ENCODE data around the gene CEBPZ.
A peak's percentile ranks its signal among the peaks of the same experiment; 100 is the strongest.
"Not testable (repeated sequence)": the region's sequence is repeated elsewhere in the genome, so short reads cannot be mapped to it uniquely, and the experiment has no call there.

Gene CEBPZ

DNA sequence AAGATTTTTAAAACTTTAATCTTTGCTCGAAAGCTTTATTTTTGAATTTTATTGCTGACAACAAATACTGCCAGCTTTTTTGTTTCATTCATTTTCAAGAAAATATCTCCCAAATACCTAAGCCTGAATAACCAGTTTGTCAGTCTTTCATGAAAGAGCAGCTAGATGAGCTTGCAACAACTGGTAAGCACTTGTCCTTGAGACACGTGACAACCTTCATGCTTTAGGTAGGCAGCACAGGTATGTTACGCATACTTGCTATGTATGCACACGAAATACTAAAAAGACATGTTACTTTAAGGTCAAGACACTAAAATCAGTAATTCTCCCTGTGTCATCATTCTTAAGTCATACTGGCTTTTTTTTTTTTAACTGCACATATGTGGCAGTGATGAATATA lies 12.3 kb downstream of the CEBPZ start:
- no peak for DNase-seq

DNA sequence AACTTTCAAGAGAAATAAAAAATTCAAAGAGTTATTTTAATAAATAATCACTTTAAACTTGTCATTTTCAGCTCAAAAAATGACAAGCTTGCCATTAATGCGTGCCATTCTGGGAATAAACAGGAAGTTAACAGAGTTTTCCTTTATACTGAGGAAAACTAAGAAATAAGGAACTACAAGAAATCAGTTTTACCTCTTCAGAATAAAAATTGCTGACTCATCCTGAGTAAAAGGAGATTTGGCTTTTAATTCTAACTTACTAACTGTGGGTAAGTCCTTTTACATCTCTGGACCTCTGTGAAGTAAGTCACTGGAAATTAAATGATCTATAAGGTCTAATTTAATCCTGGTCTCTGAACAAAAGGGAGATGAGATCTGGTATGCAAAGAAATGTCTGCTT lies 16.1 kb downstream of the CEBPZ start:
- DNase-seq, result no peak

DNA sequence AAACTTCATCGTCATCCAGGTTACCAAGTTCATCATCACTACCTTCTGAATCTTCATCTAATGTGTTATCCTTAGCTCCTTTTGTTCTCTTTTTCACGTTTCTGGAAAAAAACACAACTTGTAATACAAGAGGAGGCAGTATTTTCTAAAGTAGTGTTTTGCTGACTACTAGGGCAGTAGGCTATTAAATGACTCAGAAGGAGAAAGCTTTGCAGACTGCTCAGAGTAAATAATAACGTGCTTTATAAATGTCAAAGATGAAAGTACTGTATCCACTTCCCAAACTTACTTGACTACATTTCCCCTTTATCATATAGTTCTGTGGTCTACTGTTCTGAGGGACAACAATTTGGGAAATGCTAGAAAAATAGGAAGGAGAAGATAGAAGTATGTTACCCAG lies 19.5 kb downstream of the CEBPZ start:
- DNase-seq, result no peak

DNA sequence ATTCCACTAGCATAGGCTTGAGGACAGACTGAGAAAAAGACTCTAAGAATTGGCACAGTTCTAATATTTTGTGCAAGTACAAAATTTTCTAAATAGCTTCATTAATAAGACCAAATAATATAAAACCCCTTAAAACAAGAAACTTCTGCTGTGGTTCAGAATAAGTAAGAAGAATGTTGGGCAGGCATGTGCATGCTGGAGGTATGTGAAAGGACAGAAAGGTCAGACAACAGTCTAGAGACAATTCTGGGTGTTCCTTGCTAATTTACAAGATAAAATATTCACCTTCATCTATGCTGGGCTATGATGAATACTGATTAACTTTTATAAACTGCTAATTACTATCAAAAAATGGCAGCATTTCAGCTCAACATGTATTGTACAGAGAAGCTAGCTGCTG lies 20.2 kb downstream of the CEBPZ start:
- no peak for DNase-seq

DNA sequence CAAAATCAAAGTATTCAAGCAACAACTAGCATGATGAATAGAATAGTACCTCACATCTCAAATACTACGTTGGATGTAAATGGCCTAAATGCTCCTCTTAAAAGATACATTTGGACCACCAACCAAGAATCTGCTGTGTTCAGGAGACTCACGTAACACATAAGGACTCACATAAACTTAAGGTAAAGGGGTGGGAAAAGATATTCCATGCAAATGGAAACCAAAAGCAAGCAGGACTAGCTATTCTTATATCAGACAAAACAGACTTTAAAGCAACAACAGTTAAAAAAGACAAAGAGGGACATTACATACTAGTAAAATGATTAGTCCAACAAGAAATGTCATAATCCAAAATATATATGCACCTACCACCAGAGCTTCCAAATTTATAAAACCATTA lies 24.6 kb downstream of the CEBPZ start:
- not testable (repeated sequence) for DNase-seq

DNA sequence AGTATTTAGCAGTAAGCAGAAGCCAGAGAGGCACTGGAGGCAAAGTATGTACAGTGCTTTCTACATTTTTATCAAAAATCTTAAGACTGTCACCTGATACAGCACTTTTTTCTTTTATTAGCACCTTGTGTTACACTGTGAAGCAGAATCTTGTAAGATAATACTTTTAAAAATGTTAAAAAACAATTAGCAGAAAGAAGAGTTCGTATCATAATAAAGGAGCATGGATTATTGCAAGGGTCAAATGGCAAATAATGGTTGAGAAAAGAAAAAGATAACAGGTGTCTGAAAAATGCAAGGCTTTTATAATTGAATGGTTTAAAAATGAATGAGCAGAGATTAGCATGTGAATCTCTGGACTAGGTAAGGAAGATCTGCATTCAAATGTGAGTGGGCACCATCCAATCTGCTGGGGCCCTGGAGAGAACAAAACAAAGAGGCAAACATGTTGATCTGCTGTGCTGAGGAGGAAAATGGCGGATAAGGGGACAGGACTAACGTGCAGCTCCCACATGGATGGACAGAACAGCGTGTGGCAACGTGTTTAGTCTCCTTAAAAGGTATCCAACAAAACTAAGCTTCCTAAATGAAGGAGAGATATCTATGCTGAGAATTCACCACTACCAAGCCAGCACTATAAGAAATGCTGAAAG lies 25.6 kb downstream of the CEBPZ start:
- no peak for DNase-seq

DNA sequence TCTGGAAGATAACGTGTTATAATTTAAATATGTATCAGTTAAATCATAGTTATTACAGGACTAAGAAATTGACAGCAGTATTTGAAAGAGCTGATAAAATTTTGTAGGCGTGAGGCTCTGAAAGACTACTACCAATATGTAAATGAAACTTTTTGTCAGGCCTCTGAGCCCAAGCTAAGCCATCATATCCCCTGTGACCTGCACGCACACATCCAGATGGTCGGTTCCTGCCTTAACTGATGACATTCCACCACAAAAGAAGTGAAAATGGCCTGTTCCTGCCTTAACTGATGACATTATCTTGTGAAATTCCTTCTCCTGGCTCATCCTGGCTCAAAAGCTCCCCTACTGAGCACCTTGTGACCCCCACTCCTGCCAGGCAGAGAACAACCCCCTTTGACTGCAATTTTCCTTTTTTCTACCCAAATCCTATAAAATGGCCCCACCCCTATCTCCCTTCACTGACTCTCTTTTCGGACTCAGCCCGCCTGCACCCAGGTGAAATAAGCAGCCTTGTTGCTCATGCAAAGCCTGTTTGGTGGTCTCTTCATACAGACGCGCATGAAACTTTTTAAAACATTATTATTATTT lies 26.2 kb downstream of the CEBPZ start:
- not testable (repeated sequence) for DNase-seq

DNA sequence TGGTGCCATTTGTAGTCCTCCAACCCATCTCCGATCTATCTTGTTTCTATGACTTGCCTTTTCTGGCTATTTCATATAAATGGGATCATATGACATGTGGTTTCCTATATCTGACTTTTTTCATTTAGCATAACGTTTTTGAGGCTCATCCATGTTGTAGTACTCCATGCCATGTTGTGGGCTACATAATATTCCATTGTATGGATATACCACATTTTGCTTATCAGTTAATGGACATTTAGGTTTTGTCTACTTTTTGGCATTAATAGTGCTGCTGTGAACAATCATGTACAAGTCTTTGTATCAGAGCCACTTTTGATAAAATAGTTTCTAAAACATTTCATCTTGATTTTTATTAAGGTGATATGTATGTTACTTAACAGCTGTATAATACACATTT lies 27.7 kb downstream of the CEBPZ start:
- DNase-seq, result no peak

DNA sequence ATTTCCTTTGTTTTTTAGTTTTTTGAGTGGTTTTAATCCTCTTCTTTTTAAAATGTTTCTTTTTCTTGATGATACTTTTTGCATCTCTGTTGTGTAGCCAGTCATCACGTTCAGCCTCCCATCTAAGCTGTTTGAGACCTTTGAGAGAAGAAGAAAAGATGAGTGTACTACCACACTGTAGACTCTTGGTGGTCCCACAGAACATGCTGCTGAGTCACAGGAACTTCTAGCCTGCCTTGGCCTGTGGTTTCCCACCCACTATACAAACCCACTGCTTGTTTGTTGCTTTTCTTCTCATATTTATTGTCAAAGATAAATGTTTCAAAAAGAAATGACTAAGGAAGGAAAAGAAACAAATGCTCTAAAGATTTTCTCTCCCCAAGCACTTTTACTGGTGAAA lies 29.6 kb downstream of the CEBPZ start:
- no peak for DNase-seq

DNA sequence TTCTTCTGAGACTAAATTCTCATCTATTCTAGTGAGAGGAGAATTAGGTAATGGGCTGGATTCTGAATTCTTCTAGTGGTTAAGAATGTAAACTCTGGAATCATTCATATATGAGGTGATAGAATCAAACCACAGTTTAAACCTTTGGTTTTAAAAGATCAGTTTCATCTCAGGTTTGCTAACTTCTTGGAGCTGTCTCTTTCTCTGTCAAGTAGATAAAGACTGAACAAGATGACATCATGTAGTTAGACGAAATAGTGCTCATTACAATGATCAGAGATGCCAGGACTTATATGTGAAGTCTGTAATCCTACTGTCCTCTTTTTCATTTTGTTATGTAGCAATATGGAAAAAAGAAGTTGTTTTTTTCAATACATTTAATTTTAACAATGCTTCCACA lies 30.2 kb downstream of the CEBPZ start:
- DNase-seq, result no peak

DNA sequence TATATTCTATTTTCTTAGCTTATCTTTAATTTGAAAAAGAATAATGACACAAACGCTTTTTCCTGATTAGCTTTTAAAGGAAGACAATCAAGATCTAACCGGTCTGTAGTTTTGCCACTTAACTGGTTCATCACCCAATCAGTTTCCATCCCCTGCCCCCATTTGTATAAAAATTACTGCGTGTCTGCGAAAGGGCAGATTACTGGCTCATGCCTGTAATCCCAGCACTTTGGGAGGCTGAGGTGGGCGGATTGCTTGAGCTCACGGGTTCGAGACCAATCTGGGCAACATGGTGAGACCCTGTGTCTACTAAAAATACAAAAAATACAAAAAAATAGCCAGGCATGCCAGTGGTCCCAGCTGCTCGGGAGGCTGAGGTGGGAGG lies 32.7 kb downstream of the CEBPZ start:
- no peak for DNase-seq

DNA sequence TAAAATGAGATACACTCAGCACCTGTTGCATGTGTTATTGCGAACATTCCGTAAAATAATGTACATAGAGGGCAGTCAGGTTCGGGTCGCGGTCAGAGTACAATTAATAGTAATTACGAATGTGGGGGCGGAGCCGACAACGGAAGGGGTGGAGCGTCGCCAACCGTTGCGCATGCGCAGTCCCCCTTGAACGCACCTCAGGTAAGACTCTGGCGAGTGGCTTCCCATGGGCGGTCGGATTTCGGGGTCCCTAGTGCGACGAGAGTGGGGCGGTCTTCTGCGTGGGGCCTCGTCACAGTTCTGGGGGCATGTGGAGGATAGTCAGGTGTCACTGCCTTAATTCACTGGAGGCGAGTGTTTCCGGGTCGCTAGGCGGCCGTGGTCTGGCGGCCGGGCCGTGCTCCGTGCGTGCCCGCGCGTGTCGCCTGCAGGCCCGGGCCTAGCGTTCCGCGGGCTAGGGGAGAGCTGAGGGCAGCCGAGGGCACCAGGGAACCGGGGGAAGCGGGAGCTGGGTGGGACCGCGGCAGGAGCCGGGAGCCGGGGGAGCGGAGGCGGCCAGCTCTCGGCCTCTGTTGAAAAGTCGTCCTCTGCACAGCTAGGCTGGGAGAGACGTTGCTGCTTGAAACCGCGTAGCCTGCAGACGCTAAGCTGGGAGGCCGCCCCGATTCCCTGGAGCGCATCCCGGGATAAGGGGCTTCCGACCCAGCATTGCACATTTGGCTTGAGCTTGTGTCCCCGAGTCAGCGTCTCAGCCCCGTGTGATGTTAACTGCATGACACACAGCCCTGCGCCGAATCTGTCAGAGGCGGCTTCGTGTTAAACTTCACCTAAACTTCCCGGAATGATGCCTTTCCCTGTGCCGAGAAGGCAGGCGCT lies 34.8 kb downstream of the CEBPZ start, which contains the start of gene CEBPZOS:
CEBPZOS (plus strand) TSS at position 177 of the 876 bp plus-strand sequence. CDS start 3,209 bp downstream, outside the sequence.
- peak; percentile 20 for DNase-seq

DNA sequence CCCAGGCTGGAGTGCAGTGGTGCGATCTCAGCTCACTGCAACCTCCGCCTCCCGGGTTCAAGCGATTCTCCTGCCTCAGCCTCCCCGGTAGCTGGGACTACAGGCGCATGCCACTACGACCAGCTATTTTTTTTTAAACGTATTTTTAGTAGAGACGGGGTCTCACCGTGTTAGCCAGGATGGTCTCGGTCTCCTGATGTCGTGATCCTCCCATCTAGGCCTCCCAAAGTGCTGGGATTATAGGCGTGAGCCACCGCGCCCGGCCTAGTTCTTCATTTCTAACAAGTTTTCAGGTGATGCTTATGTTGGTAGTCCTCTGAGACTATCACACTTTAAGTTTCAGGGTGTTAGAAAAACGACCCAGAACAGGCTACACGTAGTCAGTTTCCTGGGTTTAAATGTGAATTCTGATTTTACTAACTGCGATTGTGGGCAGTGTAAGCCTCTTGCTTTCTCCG lies 35.5 kb downstream of the CEBPZ start:
- DNase-seq, result not testable (repeated sequence)

DNA sequence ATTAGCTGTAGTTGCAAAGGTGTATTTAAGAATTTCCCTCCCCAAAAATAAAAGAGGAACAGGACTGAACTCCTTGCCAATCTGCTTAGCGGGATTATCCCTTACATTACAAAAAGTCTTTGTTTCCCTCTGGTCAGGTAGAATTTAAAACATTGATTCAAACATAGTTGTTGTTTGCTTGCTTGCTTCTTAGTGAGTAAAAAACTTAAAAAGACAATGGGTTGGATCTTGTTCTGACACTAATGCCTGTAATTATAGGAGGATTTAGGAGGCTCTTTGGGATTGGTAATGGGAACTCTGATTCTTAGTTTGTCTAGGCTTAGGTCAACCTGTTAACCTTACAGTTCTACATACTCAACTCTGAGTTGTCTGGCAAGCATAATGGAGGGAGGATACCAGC lies 38.8 kb downstream of the CEBPZ start:
- no peak for DNase-seq

DNA sequence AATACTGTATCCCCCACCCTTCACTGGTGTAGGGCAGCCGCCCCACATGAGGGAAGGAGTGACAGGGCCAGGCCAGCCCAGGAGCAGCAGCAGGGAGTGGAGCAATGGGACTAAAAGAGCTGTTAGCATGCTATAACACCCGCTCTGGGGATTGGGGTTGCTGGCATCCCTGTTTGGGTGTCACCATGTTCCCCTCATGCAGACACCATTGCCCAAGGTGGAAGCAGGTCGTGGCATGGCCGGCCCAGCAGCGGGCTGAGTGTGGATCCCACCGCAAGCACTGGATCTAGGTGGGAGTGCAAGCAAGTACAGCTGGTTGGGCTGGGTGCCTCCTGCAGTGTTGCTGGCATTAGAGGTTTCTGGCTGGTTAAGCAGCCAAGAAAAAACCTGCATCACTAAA lies 39.6 kb downstream of the CEBPZ start:
- DNase-seq, result no peak

DNA sequence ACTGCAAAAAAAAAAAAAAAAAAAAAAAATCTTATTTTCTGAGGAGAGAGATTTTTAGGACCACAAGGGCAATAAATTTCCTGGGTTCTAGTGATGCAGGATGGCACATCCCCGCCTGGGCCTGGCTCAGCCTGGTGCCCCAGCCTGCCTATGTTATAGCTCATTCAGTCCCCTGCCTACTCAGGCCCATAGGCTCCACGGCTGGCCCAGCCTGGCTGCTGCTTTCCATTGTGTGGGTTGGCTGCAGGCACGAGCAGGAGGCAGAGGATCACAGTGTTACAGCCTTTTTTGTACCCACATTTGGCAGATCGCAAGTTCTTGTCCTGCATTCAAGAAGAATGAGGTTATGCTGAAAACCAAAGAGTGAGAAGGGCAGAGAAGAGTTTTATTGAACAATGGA lies 40.1 kb downstream of the CEBPZ start:
- DNase-seq, result no peak

DNA sequence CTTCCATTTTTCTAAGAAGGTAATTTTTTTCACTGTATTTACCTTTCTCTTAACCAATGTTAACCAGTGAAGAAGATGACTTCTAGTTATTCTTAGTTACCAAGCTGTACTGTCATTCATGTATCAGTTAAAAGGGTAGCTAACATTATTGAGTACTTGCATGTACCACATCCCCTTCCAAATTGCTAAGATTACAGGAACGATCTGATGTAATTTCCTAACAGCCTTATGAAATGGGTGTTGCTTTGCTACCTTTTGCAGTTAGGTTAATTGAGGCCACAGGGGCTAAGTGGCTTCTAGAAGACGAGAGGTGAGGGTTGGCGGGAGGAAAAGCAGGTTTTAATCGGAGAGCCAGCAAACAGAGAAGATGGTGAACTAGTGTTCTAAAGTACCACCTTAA lies 41.1 kb downstream of the CEBPZ start:
- no peak for DNase-seq

DNA sequence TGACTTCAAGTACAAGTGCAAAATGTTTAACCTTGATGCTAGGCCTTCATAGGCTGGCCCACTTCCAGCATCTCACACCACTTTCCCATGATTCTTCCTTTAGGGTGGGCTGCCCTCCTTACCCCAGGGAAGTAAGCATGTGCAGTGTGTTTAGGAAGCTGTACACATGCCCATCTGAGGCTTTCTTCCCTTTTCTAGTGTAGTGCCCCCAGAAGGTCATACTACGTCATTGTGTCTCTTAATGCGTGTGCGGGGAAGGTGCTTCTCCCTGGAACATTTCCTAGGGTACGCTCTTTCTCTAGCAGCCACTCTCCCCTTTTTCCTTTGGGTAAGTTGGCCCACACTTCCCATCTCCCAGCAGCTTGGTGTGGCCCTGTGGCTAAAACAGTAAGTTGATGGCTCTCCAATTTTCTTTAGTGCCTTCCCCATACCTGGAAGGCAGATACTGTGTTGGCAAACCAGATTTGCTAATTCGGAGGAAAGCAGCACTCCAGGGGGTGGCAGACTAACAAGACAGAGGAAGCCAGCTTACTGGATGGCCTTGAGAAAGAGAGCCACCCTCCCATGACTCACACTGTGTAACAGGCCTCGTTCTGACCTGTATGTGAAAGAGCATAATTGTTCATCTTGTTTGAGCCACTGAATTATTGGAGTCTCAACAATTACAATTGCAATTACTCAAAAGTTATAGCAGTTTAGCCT lies 41.8 kb downstream of the CEBPZ start:
- no peak for DNase-seq

DNA sequence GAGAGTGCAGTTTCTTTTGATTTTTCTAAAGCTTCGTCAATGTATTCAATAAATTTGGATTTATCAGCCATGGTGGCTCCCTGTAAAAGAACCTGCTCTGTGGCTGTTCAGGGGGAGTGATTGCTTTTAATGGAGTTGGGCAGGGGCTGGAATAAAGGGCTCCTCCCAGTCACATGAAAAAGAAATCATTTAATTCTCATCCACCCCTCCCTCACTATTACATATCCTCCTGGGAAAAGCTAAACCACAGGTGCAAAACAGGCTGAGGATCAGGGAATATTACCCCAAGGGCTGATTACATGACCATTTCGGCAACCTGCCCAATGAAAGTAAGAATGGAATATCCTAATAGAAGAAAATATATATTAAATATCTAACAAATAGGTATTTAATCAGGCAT lies 42.8 kb downstream of the CEBPZ start, which contains the start of gene SULT6B1:
SULT6B1 (minus strand) TSS at position 101 of the 400 bp plus-strand sequence; CDS start at position 71, 30 bp downstream.
- DNase-seq, result no peak

DNA sequence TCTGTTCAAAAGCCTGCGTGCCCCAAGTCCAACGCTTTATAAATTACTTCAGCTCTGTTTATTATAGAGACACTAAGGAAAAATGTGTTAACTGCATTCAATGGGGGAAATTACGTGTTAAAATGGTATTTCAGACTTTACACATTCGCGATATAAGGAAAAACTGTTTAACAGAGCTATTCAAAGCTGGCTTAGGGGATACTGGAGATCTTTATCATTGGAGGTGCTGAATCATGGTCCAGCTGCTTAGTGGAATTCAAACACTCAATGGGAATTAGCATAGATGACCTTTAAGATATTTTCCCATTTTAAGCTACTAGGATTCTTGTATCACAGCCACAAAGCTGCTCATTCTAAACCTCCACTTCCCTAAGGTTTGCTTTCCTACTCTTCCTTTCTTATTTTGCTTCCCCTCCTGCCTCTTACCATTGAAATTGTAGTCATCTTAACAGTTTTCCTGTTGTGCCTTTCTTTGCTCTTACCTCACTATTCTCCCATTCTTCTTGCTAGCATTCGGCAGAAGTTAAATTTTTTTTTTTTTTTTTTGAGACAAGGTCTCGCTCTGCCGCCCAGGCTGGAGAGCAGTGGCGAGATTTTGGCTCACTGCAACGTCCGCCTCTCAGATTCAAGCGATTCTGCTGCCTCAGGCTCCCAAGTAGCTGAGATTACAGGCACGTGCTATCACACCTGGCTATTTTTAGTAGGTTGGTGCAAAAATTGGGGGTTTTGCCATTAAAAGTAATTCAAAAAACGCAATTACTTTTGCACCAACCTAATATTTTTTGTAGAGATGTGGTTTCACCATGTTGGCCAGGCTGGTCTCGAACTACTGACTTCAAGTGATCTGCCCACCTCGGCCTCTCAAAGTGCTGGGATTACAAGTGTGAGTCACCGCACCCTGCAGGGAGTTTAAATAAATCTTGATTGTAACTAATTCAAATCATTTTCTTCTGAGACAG lies 49.4 kb downstream of the CEBPZ start:
- DNase-seq, result no peak

DNA sequence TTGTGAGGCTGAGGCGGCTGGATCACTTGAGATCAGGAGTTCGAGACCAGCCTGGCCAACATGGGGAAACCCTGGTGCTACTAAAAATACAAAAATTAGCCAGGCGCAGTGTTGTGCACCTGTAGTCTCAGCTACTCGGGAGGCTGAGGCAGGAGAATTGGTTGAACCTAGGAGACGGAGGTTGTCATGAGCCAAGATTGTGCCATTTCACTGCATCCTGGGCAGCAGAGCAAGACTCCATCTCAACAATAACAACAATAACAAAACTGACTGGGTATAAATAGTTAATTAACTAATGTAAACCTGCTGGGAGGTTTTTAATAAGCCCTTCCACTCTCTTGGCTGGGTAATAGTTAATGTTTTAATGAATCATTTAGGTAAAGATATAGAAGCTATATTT lies 50.8 kb downstream of the CEBPZ start:
- DNase-seq, result no peak
